Loucy (cell line): ENCODE data around the gene PRDM8.

ENCODE experiments used
- CTCF ChIP-seq: fragments of 200-600 bp; sonication (generic); conservative IDR thresholded peaks from 2 replicates; pipeline ENCODE4 v1.5.1; 2014; ENCODE audit warnings: mild to moderate bottlenecking, antibody characterized with exemption, low read length
- EZH2phosphoT487 ChIP-seq: fragments of 200-600 bp; IDR thresholded peaks from 2 replicates; pipeline ENCODE4 v1.6.1; 2018; ENCODE audit warnings: antibody characterized with exemption, mild to moderate bottlenecking, moderate library complexity, borderline replicate concordance

- no peak for TF ChIP-seq CTCF
- TF ChIP-seq EZH2phosphoT487: no peak
Measured at GRCh38 chr4:80154545-80154933, 42.8 kb upstream of the PRDM8 start.
